Neuronal stem cell (in vitro differentiated cells): Measurements from ENCODE around the gene AP3D1.

Source experiments
- DNase-seq: peaks from one replicate; pipeline ENCODE4 v3.0.0-alpha.2; 2013; ENCODE audit warnings: low spot score
- H2AFZ ChIP-seq: one replicate; pipeline ENCODE4 v1.6.1; 2013; ENCODE audit warnings: mild to moderate bottlenecking, low read length, inconsistent platforms
- H2AK5ac ChIP-seq: 2 replicates; pipeline ENCODE4 v1.6.1; 2013; ENCODE audit warnings: low read depth, mild to moderate bottlenecking, inconsistent platforms, low read length, moderate library complexity, mixed read lengths
- H2BK120ac ChIP-seq: 2 replicates; pipeline ENCODE4 v1.6.1; 2013; ENCODE audit warnings: low read depth, mild to moderate bottlenecking, inconsistent platforms, low read length, moderate library complexity, mixed read lengths
- H2BK12ac ChIP-seq: one replicate; pipeline ENCODE4 v1.6.1; 2013; ENCODE audit warnings: low read length, inconsistent platforms
- H2BK15ac ChIP-seq: 2 replicates; pipeline ENCODE4 v1.6.1; 2013; ENCODE audit warnings: mild to moderate bottlenecking, low read length, inconsistent platforms, mixed read lengths
- H2BK5ac ChIP-seq: one replicate; pipeline ENCODE4 v1.6.1; 2013; ENCODE audit warnings: inconsistent platforms, mild to moderate bottlenecking, low read length, moderate library complexity
- H3K14ac ChIP-seq: one replicate; pipeline ENCODE4 v1.6.1; 2013; ENCODE audit warnings: low read length, inconsistent platforms
- H3K18ac ChIP-seq: 2 replicates; pipeline ENCODE4 v1.6.1; 2013; ENCODE audit warnings: low read length, inconsistent platforms
- H3K23ac ChIP-seq: 2 replicates; pipeline ENCODE4 v1.6.1; 2013; ENCODE audit warnings: low read depth, mild to moderate bottlenecking, mixed read lengths, low read length, inconsistent platforms; ENCODE audit not compliant: poor library complexity
- H3K27ac ChIP-seq: replicated peaks from 3 replicates; pipeline ENCODE4 v1.5.1; 2013; ENCODE audit warnings: low read length, inconsistent platforms
- H3K27me3 ChIP-seq, 3 experiments: 2 replicates each; pipeline ENCODE4 v1.6.1; 2013; ENCODE audit warnings: low read length in 3 of 3, mild to moderate bottlenecking in 2 of 3, inconsistent platforms in 1 of 3, low read depth in 1 of 3, mixed read lengths in 1 of 3, moderate library complexity in 1 of 3; ENCODE audit not compliant: control insufficient read depth in 3 of 3, insufficient read depth in 3 of 3
- H3K36me3 ChIP-seq, 2 donors: replicated peaks in 1 of 2; 2 replicates each; pipeline ENCODE4 v1.6.1; 2013; ENCODE audit warnings: low read length in 2 of 2; ENCODE audit not compliant: control insufficient read depth in 2 of 2, insufficient read depth in 2 of 2
- H3K4ac ChIP-seq: 2 replicates; pipeline ENCODE4 v1.6.1; 2013; ENCODE audit warnings: inconsistent platforms, mild to moderate bottlenecking, low read length, moderate library complexity
- H3K4me1 ChIP-seq, 2 donors: 1 replicate in 1 of 2; 2 replicates in 1 of 2; pipeline ENCODE4 v1.6.1; 2013; ENCODE audit warnings: low read length in 2 of 2, low read depth in 1 of 2; ENCODE audit not compliant: control insufficient read depth in 2 of 2, insufficient read depth in 1 of 2
- H3K4me2 ChIP-seq: one replicate; pipeline ENCODE4 v1.6.1; 2013; ENCODE audit warnings: mild to moderate bottlenecking, low read length, inconsistent platforms; ENCODE audit not compliant: insufficient read depth, poor library complexity, severe bottlenecking
- H3K4me3 ChIP-seq, 2 donors: 2 replicates each; pipeline ENCODE4 v1.5.1; 2013; ENCODE audit warnings: low read length in 2 of 2, mild to moderate bottlenecking in 2 of 2, inconsistent platforms in 1 of 2, moderate library complexity in 1 of 2
- H3K79me1 ChIP-seq: one replicate; pipeline ENCODE4 v1.6.1; 2013; ENCODE audit warnings: low read depth, mild to moderate bottlenecking, inconsistent platforms, low read length, moderate library complexity
- H3K9ac ChIP-seq: one replicate; pipeline ENCODE4 v1.6.1; 2013; ENCODE audit warnings: mild to moderate bottlenecking, low read depth, low read length, inconsistent platforms; ENCODE audit not compliant: poor library complexity
- H3K9me3 ChIP-seq, 2 donors: replicated peaks in 1 of 2; 2 replicates each; pipeline versions ENCODE3 to v1.6.1; 2013; ENCODE audit warnings: low read length in 2 of 2, mild to moderate bottlenecking in 2 of 2, inconsistent platforms in 1 of 2, low read depth in 1 of 2, mixed read lengths in 1 of 2, moderate library complexity in 1 of 2; ENCODE audit not compliant: control insufficient read depth in 2 of 2, insufficient read depth in 1 of 2
- H4K8ac ChIP-seq: one replicate; pipeline ENCODE4 v1.6.1; 2013; ENCODE audit warnings: low read depth, mild to moderate bottlenecking, inconsistent platforms, low read length, moderate library complexity
- H4K91ac ChIP-seq: one replicate; pipeline ENCODE4 v1.6.1; 2013; ENCODE audit warnings: low read length, low read depth, mild to moderate bottlenecking, inconsistent platforms; ENCODE audit not compliant: poor library complexity
- WGBS, 2 donors: extraction: QIAGEN DNeasy Blood & Tissue Kit; methylation state at CpG; one replicate each; pipeline ENCODE4 v1.1.7; 2013; ENCODE audit warnings: missing lambda C conversion rate in 2 of 2, mixed read lengths in 1 of 2; ENCODE audit not compliant: insufficient read length in 2 of 2, insufficient replicate concordance in 1 of 2; ENCODE audit errors: extremely low coverage in 2 of 2; 5-methylcytosine and 5-hydroxymethylcytosine counted together

Gene AP3D1

DNA sequence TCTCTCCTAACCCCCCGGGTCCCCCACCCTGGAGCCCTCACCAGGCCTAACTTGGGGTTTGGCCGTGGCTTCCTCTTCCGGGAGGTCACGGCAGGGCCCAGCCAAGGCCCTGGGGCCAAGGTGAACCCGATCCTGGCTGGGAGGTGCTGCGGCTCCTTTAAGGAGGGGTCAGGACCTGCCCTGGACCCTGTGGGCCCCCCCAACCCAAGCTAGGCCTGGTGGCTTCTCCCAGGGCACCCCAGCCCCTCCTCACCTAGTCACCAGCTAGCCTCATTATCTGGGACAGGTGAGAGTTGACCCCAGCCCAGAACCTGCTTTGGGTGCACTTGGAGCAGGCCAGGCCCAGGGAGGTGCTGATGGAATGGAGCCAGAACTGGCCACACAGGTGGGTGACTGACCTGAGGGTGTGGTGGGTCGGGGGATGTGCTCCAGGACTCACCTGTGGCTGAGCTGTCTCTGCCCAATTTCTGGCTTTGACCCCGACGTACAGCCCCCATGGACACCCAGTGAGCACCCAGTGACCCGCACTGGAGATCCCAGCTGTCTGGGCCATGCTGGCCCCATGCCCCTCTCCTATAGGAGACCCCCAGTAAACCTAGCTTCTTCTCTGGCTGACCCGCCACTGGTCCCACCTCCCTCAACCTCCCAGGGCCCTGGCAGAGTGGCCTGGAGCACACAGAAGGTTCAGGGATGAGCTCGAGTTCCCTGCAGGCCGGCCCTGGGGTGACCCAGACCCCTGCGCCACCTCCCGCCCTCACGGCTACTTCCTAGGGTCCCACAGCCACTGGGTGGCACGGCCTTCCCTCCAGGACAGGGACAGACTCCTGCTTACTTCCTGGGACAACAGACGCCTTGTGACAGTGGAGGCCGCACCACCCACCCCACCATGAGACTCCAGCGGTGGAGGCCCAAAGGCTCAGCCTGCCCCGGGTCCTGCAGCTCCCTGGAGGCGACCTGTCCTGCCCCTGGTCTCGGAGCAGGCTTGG, 93.6 kb downstream of the AP3D1 start:
- no peak overlapping the region for H4K8ac ChIP-seq
- H3K23ac ChIP-seq: peak overlapping the region; percentile 73
- H3K9ac ChIP-seq: no peak overlapping the region
- peak overlapping the region; percentile 79 for H4K91ac ChIP-seq
- H3K14ac ChIP-seq: peak overlapping the region; percentile 6
- peak overlapping the region; percentile 98 for H2BK12ac ChIP-seq
- H2BK15ac ChIP-seq: peak overlapping the region; percentile 98
- no peaks in the 10 kb centered on the region for H3K27me3 ChIP-seq
- no peak overlapping the region for H3K4me2 ChIP-seq
- peak overlapping the region; percentile 5 for H2AFZ ChIP-seq
- peaks cover 5% of the 10 kb centered on the region for H3K79me1 ChIP-seq
- H3K36me3 ChIP-seq: no peaks in the 10 kb centered on the region
- no peak for DNase-seq
- peaks cover 33 to 40% of the 10 kb centered on the region in 2 donors for H3K4me1 ChIP-seq
- H3K18ac ChIP-seq: peak overlapping the region; percentile 87
- peak overlapping the region; percentile 23 for H3K4ac ChIP-seq
- WGBS, 2 donors: no CpG with 5 or more reads among the region's 23 CpGs
- no peak overlapping the region for H3K4me3 ChIP-seq
- peak overlapping the region; percentile 40 for H3K27ac ChIP-seq
- H2AK5ac ChIP-seq: peak overlapping the region; percentile 94
- no peaks in the 10 kb centered on the region for H3K9me3 ChIP-seq
- peak overlapping the region; percentile 95 for H2BK5ac ChIP-seq
- H2BK120ac ChIP-seq: peak overlapping the region; percentile 47

DNA sequence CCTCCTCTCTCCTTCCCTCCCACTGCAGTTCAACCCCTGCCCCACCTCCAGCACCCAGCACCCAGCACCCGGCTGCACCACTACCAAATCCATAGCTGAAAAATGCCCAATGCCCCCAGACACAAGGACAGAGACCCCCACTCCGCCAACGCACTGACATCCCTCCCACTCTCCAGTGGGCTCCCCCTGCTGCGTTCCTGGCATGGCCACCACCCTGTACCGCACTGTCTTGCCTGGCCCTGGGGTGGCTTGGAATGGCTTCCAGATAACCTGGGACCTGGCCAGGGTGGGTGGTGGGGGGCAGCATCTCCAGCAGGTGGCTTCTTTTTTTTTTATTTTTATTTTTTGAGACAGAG, 94.6 kb downstream of the AP3D1 start:
- no peak overlapping the region for H3K4ac ChIP-seq
- no peaks in the 10 kb centered on the region for H3K36me3 ChIP-seq
- H3K18ac ChIP-seq: peak overlapping the region; percentile 70
- peak overlapping the region; percentile 96 for H2AK5ac ChIP-seq
- no peak overlapping the region for H3K23ac ChIP-seq
- WGBS, 2 donors: no CpG with 5 or more reads among the region's 5 CpGs
- no peaks in the 10 kb centered on the region for H3K9me3 ChIP-seq
- no peak overlapping the region for H3K9ac ChIP-seq
- peak overlapping the region; percentile 98 for H2BK12ac ChIP-seq
- H2BK15ac ChIP-seq: no peak overlapping the region
- H3K4me1 ChIP-seq: peaks cover 26 to 39% of the 10 kb centered on the region in 2 donors
- no peak overlapping the region for H3K4me2 ChIP-seq
- no peak overlapping the region for H2AFZ ChIP-seq
- H3K27me3 ChIP-seq: no peaks in the 10 kb centered on the region
- no peak overlapping the region for H3K27ac ChIP-seq
- no peak overlapping the region for H2BK5ac ChIP-seq
- no peak overlapping the region for H4K91ac ChIP-seq
- no peak overlapping the region for H2BK120ac ChIP-seq
- no peak overlapping the region for H3K4me3 ChIP-seq
- peaks cover 9% of the 10 kb centered on the region for H3K79me1 ChIP-seq
- no peak overlapping the region for H4K8ac ChIP-seq
- no peak for DNase-seq
- H3K14ac ChIP-seq: no peak overlapping the region

DNA sequence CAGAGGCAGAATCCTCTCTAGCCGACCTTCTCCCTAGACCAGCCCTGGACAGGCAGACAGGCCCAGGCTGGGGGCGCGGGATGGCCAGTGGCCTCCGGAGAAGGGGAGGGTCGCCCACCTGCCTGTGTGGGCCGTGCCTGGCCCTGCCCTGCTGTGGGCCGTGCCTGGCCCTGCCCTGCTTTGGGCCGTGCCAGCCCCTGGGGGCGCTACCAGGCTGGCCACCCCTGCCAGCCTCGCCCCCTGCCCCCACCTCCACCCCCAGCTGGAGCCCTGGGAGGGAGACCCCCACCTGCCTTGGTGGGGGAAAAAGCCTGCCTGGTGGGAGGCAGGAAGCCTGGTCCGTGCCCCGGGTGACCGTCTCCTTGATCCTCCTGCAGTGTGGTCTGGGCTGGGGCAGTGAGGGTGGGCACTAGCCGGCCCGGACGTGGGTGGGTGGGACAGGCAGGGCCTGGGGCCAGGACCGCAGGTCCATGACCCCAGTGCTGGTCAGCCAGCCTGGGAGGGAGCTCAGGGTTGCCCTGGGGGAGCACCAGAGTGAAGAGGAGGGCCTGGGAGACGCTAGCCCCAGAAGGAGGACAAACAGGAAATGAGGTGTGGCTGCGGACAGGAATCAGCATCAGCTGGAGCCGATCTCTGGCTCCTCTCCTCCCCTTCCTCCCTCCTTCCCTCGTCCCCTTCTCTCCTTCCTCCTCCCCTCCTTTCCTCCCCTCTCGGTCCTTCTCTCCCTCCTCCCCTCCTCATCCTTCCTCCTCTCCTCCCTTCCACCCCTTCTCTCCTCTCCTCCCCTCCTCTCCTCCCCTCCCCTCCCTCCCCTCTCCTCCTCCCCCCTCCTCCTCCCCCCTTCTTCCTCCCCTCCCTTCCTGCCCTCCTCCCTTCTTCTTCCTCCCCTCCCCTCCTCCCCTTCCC, 95.2 kb downstream of the AP3D1 start:
- peak overlapping the region; percentile 72 for H2BK120ac ChIP-seq
- H2BK5ac ChIP-seq: peak overlapping the region; percentile 26
- peak overlapping the region; percentile 17 for H4K8ac ChIP-seq
- H3K9ac ChIP-seq: no peak overlapping the region
- peak overlapping the region; percentile 97 for H2BK15ac ChIP-seq
- no peak overlapping the region for H3K27ac ChIP-seq
- H3K27me3 ChIP-seq: no peaks in the 10 kb centered on the region
- peak overlapping the region; percentile 89 for H3K4ac ChIP-seq
- DNase-seq: no peak
- H3K9me3 ChIP-seq: no peaks in the 10 kb centered on the region
- H3K36me3 ChIP-seq: no peaks in the 10 kb centered on the region
- H3K4me1 ChIP-seq: peaks cover 28 to 39% of the 10 kb centered on the region in 2 donors
- H3K79me1 ChIP-seq: peaks cover 9% of the 10 kb centered on the region
- H2BK12ac ChIP-seq: peak overlapping the region; percentile 16
- peak overlapping the region; percentile 95 for H2AK5ac ChIP-seq
- H2AFZ ChIP-seq: peak overlapping the region; percentile 78
- peak overlapping the region; percentile 98 for H3K18ac ChIP-seq
- H3K14ac ChIP-seq: peak overlapping the region; percentile 56
- peak overlapping the region in 1 of 2 donors; percentile 17 for H3K4me3 ChIP-seq
- peak overlapping the region; percentile 55 for H3K23ac ChIP-seq
- no CpG with 5 or more reads among the region's 22 CpGs for WGBS, 2 donors
- peak overlapping the region; percentile 64 for H4K91ac ChIP-seq
- H3K4me2 ChIP-seq: no peak overlapping the region
